H9 (cell line): ENCODE data around the gene INSIG1. TPM values are rescaled to one million over a fixed set of nuclear protein-coding genes. Genes with fewer than 3 reads are reported as not detected.

Source experiments
- DNase-seq: peaks from one replicate; pipeline ENCODE4 v3.0.0-alpha.2; 2017
- H2AFZ ChIP-seq: one replicate; pipeline ENCODE4 v1.6.1; 2013; ENCODE audit warnings: mild to moderate bottlenecking, low read length, control low read depth, moderate library complexity
- H2AK5ac ChIP-seq: 2 replicates; pipeline ENCODE4 v1.6.1; 2013; ENCODE audit warnings: low read length, control low read depth, mixed read lengths; ENCODE audit not compliant: insufficient read length
- H2BK120ac ChIP-seq: one replicate; pipeline ENCODE4 v1.6.1; 2013; ENCODE audit warnings: low read depth, mild to moderate bottlenecking, low read length, control low read depth, inconsistent platforms; ENCODE audit not compliant: poor library complexity, severe bottlenecking
- H2BK12ac ChIP-seq: 2 replicates; pipeline ENCODE4 v1.6.1; 2013; ENCODE audit warnings: low read length, control low read depth, mixed read lengths, low read depth; ENCODE audit not compliant: insufficient read length
- H2BK15ac ChIP-seq: 2 replicates; pipeline ENCODE4 v1.6.1; 2013; ENCODE audit warnings: low read depth, low read length, control low read depth
- H2BK20ac ChIP-seq: one replicate; pipeline ENCODE4 v1.6.1; 2013; ENCODE audit warnings: low read depth, mild to moderate bottlenecking, low read length, control low read depth, inconsistent platforms; ENCODE audit not compliant: poor library complexity, severe bottlenecking
- H2BK5ac ChIP-seq: 2 replicates; pipeline ENCODE4 v1.6.1; 2013; ENCODE audit warnings: low read length, control low read depth, mixed read lengths; ENCODE audit not compliant: insufficient read length
- H3K14ac ChIP-seq: 2 replicates; pipeline ENCODE4 v1.6.1; 2013; ENCODE audit warnings: low read length, control low read depth; ENCODE audit not compliant: insufficient read depth
- H3K18ac ChIP-seq: 2 replicates; pipeline ENCODE4 v1.6.1; 2013; ENCODE audit warnings: low read depth, mild to moderate bottlenecking, mixed read lengths, low read length, control low read depth; ENCODE audit not compliant: insufficient read length
- H3K23ac ChIP-seq: 2 replicates; pipeline ENCODE4 v1.6.1; 2013; ENCODE audit warnings: low read length, control low read depth, mixed read lengths, low read depth; ENCODE audit not compliant: insufficient read length
- H3K23me2 ChIP-seq: 2 replicates; pipeline ENCODE4 v1.6.1; 2013; ENCODE audit warnings: low read depth, mild to moderate bottlenecking, mixed read lengths, low read length, control low read depth; ENCODE audit not compliant: insufficient read length, poor library complexity, severe bottlenecking
- H3K27ac ChIP-seq: 2 replicates; pipeline ENCODE4 v1.5.1; 2013; ENCODE audit warnings: low read length, control low read depth, mixed read lengths, low read depth; ENCODE audit not compliant: insufficient read length
- H3K27me3 ChIP-seq: 2 replicates; pipeline ENCODE4 v1.6.1; 2013; ENCODE audit warnings: low read length, control low read depth, inconsistent platforms; ENCODE audit not compliant: insufficient read depth
- H3K4ac ChIP-seq: 2 replicates; pipeline ENCODE4 v1.6.1; 2013; ENCODE audit warnings: low read depth, mild to moderate bottlenecking, control low read depth, inconsistent platforms, low read length, moderate library complexity
- H3K4me1 ChIP-seq: 2 replicates; pipeline ENCODE4 v1.6.1; 2013; ENCODE audit warnings: low read length, control low read depth, inconsistent platforms; ENCODE audit not compliant: insufficient read depth
- H3K4me2 ChIP-seq: 2 replicates; pipeline ENCODE4 v1.6.1; 2013; ENCODE audit warnings: low read length, control low read depth, mixed read lengths; ENCODE audit not compliant: insufficient read length, insufficient read depth
- H3K56ac ChIP-seq: 2 replicates; pipeline ENCODE4 v1.6.1; 2013; ENCODE audit warnings: low read depth, mild to moderate bottlenecking, mixed read lengths, low read length, control low read depth; ENCODE audit not compliant: insufficient read length
- H3K79me1 ChIP-seq: 2 replicates; pipeline ENCODE4 v1.6.1; 2013; ENCODE audit warnings: low read depth, mild to moderate bottlenecking, moderate library complexity, low read length, control low read depth, inconsistent platforms; ENCODE audit not compliant: insufficient read depth, poor library complexity, severe bottlenecking
- H3K79me2 ChIP-seq: 2 replicates; pipeline ENCODE4 v1.6.1; 2013; ENCODE audit warnings: low read length, control low read depth, inconsistent platforms; ENCODE audit not compliant: insufficient read depth
- H3K9ac ChIP-seq: 2 replicates; pipeline ENCODE4 v1.6.1; 2013; ENCODE audit warnings: low read length, control low read depth, mixed read lengths; ENCODE audit not compliant: insufficient read length; ENCODE audit errors: extremely low read depth
- H3K9me3 ChIP-seq: one replicate; pipeline ENCODE4 v1.6.1; 2013; ENCODE audit warnings: low read depth, low read length, inconsistent platforms; ENCODE audit not compliant: control insufficient read depth
- H3T11ph ChIP-seq: one replicate; pipeline ENCODE4 v1.6.1; 2013; ENCODE audit warnings: mild to moderate bottlenecking, low read length, control low read depth, inconsistent platforms
- H4K20me1 ChIP-seq: one replicate; pipeline ENCODE4 v1.6.1; 2013; ENCODE audit not compliant: control insufficient read depth, insufficient read length, insufficient read depth
- H4K5ac ChIP-seq: 2 replicates; pipeline ENCODE4 v1.6.1; 2013; ENCODE audit warnings: low read depth, mild to moderate bottlenecking, mixed read lengths, low read length, control low read depth; ENCODE audit not compliant: insufficient read length
- H4K8ac ChIP-seq: replicated peaks from 2 replicates; pipeline ENCODE4 v1.6.1; 2013; ENCODE audit warnings: low read length, control low read depth, mixed read lengths, low read depth; ENCODE audit not compliant: insufficient read length
- H4K91ac ChIP-seq: 2 replicates; pipeline ENCODE4 v1.6.1; 2013; ENCODE audit warnings: low read depth, mild to moderate bottlenecking, moderate library complexity, mixed read lengths, low read length, control low read depth; ENCODE audit not compliant: insufficient read length
- H3K27ac Mint-ChIP-seq, 3 experiments: 2 replicates in 2 of 3; 3 replicates in 1 of 3; pipeline ENCODE4 v1.8.0; 2020 to 2021; ENCODE audit warnings: mixed read lengths in 3 of 3, mild to moderate bottlenecking in 1 of 3, moderate library complexity in 1 of 3
- H3K27me3 Mint-ChIP-seq: 2 replicates; pipeline ENCODE4 v1.8.0; 2021; ENCODE audit warnings: low read depth, mild to moderate bottlenecking, moderate library complexity, mixed read lengths
- H3K36me3 Mint-ChIP-seq, 3 experiments: 2 replicates in 2 of 3; 3 replicates in 1 of 3; pipeline ENCODE4 v1.8.0; 2020 to 2021; ENCODE audit warnings: low read depth in 3 of 3, mixed read lengths in 3 of 3; ENCODE audit not compliant: insufficient read depth in 1 of 3
- H3K4me1 Mint-ChIP-seq, 2 experiments: 2 replicates each; pipeline ENCODE4 v1.8.0; 2020; ENCODE audit warnings: mixed read lengths in 2 of 2
- H3K4me3 Mint-ChIP-seq, 2 experiments: 2 replicates in 1 of 2; 3 replicates in 1 of 2; pipeline ENCODE4 v1.8.0; 2020 to 2021; ENCODE audit warnings: mild to moderate bottlenecking in 2 of 2, mixed read lengths in 2 of 2, moderate library complexity in 1 of 2
- H3K9me3 Mint-ChIP-seq, 2 experiments: 2 replicates in 1 of 2; 3 replicates in 1 of 2; pipeline ENCODE4 v1.8.0; 2020; ENCODE audit warnings: mild to moderate bottlenecking in 2 of 2, mixed read lengths in 2 of 2, moderate library complexity in 1 of 2
- WGBS: extraction: QIAGEN DNeasy Blood & Tissue Kit; methylation state at CpG from one replicate; pipeline ENCODE4 v1.1.7; 2013; ENCODE audit warnings: missing lambda C conversion rate, low lambda C conversion rate, mixed read lengths; ENCODE audit not compliant: insufficient read length; ENCODE audit errors: extremely low coverage; 5-methylcytosine and 5-hydroxymethylcytosine counted together
- total RNA-seq: library from RNA; stranded (reverse); gene quantifications from 2 replicates; pipeline ENCODE4 v1.2.1, GENCODE V29; 2021
- TF ChIP-seq, protein P1 (sequence below): fragments of 200-600 bp; sonication (generic); conservative IDR thresholded peaks from 3 replicates; pipeline ENCODE4 v1.8.0; 2021; ENCODE audit warnings: antibody characterized with exemption, mild to moderate bottlenecking

The INSIG1 gene
- total RNA-seq, 1 experiment from 2014 or later = 23.3 TPM

DNA sequence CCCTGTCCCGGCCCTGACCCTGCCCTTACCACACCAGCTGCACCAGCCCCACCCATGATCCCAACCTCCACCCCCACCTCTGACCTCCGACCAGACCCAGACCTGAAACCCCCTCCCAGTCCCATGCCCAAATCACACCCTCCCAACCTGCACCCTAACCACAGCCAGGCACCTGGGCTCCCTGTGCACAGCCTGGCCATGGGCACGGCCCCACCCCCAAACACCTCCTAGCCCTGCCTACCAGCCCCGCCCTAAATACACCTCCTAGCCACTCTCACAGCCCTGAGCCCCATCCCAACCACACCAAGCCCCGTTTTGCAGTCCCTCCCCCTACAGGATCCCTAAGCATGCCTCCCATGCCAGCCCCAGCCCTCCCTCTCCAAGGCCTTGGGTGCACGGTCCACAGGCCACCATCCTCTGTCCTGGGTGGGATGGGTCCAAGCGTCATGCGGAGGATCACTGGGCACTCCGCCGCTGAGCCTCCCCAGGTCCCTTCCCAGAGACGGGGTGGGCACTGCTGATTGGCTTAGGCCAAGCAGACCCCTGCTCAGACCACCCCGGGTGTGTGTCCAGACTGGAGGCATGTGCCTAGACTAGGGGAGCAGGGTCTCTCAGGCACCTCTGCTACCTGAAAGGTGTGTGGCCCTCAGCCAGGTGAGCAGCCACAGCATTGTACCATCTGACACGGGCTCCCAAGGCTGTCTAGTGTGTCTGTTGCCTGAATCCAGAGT, 30.1 kb downstream of the INSIG1 start:
- no peak overlapping the region for H3K14ac ChIP-seq

More for the DNA sequence above, 30.1 kb downstream of the INSIG1 start:
- Histone ChIP-seq H2BK5ac (no peak overlapping the region), H2AK5ac (no peak overlapping the region), H2BK15ac (no peak overlapping the region), H3K4ac (no peak overlapping the region), H3K27me3 (no peaks in the 10 kb centered on the region), H3K18ac (no peak overlapping the region), H3K56ac (no peak overlapping the region), H3K79me1 (no peaks in the 10 kb centered on the region), H2AFZ (no peak overlapping the region), H3K23me2 (no peaks in the 10 kb centered on the region), H3K4me2 (no peak overlapping the region), H2BK12ac (no peak overlapping the region), H3K23ac (no peak overlapping the region), H3K4me1 (no peaks in the 10 kb centered on the region), H3K27ac (no peak overlapping the region), H4K91ac (no peak overlapping the region), H3K9me3 (no peaks in the 10 kb centered on the region), H4K20me1 (no peaks in the 10 kb centered on the region), H3K79me2 (no peaks in the 10 kb centered on the region), H4K5ac (no peak overlapping the region), H2BK120ac (no peak overlapping the region), H4K8ac (no peak overlapping the region), H3K9ac (no peak overlapping the region), H2BK20ac (no peak overlapping the region), H3T11ph (no peak overlapping the region)
- Mint-ChIP-seq H3K27ac (no peak overlapping the region), H3K27me3 (peaks cover 29% of the 10 kb centered on the region), H3K9me3 (no peaks in the 10 kb centered on the region; a peak in 2 of 5 replicates), H3K4me1 (no peaks in the 10 kb centered on the region), H3K36me3 (peaks cover 0 to 2% (median 1%) of the 10 kb centered on the region in 3 experiments; a peak in 3 of 7 replicates), H3K4me3 (no peak overlapping the region)
- WGBS = no CpG with 5 or more reads among the region's 13 CpGs
- TF ChIP-seq, protein P1, sequence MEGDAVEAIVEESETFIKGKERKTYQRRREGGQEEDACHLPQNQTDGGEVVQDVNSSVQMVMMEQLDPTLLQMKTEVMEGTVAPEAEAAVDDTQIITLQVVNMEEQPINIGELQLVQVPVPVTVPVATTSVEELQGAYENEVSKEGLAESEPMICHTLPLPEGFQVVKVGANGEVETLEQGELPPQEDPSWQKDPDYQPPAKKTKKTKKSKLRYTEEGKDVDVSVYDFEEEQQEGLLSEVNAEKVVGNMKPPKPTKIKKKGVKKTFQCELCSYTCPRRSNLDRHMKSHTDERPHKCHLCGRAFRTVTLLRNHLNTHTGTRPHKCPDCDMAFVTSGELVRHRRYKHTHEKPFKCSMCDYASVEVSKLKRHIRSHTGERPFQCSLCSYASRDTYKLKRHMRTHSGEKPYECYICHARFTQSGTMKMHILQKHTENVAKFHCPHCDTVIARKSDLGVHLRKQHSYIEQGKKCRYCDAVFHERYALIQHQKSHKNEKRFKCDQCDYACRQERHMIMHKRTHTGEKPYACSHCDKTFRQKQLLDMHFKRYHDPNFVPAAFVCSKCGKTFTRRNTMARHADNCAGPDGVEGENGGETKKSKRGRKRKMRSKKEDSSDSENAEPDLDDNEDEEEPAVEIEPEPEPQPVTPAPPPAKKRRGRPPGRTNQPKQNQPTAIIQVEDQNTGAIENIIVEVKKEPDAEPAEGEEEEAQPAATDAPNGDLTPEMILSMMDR = no peak
- DNase-seq = no peak
